ENCODE results near the gene ALAD.
A peak's percentile ranks its signal among the peaks of the same experiment; 100 is the strongest.

Gene ALAD

GRCh38 chr9:113349445-113350094 is 51.5 kb downstream of the ALAD start, which contains the start of gene BSPRY:
BSPRY (plus strand) TSS chr9:113349541; CDS start chr9:113349580, 39 bp downstream.
- Histone ChIP-seq H3K27me3 (replicated peaks; ENCODE audit: control insufficient read depth, insufficient read depth, low read length) (no peaks in the 10 kb centered on the region; the same call in 1 of the 2 replicates), H3K4me3 (replicated peaks; ENCODE audit: low read depth, low read length) (peak within 1 kb of the TSS; percentile 47), H3K36me3 (ENCODE audit: control insufficient read depth, insufficient read depth, low read length) (no peaks in the 10 kb centered on the region)
- TF ChIP-seq, protein P1, sequence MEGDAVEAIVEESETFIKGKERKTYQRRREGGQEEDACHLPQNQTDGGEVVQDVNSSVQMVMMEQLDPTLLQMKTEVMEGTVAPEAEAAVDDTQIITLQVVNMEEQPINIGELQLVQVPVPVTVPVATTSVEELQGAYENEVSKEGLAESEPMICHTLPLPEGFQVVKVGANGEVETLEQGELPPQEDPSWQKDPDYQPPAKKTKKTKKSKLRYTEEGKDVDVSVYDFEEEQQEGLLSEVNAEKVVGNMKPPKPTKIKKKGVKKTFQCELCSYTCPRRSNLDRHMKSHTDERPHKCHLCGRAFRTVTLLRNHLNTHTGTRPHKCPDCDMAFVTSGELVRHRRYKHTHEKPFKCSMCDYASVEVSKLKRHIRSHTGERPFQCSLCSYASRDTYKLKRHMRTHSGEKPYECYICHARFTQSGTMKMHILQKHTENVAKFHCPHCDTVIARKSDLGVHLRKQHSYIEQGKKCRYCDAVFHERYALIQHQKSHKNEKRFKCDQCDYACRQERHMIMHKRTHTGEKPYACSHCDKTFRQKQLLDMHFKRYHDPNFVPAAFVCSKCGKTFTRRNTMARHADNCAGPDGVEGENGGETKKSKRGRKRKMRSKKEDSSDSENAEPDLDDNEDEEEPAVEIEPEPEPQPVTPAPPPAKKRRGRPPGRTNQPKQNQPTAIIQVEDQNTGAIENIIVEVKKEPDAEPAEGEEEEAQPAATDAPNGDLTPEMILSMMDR (IDR thresholded peaks at IDR 0.05; ENCODE audit: insufficient read depth, low read length, poor library complexity, severe bottlenecking), result no peak
- peak; percentile 56 for DNase-seq (ENCODE audit: extremely low read depth, insufficient read length)

DNA sequence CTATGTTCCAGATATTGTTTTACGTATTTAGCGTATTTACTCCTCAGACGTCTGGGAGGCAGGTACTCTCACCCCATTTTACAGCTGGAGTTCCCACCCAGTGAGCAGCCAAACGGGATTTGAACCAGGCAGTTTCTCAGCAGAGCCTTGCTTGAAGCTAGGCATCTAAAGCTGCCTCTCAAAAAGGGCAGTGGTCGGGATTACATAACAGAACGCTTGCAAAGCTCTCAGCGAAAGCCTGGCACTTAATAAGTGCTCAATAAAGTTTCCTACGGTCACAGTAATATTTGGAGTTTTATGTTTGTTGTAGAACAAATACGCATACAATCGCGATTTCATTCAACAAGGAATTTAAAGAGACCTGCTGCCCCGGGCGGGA is 52.0 kb downstream of the ALAD start:
- H3K4me3 ChIP-seq (replicated peaks; ENCODE audit: low read depth, low read length), result no peak overlapping the region

DNA sequence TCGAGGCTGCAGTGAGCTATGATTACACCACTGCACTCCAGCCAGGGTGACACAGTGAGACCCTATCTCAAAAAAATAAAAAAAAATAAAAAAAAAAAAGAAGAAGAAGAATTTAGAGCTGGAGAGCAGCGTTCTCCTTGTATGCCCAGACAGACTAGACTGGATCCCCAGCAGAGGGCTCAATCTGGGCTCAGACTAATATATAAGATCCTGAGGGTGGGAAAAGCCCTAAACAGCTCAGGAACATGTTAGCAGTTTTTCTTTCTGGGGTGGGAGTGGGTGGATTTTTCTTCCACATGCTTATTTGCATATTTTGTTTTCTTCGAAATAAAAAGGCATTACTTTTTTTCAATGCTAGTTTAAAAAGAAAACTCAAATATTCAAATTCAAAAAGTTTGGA is 52.6 kb downstream of the ALAD start:
- no peaks in the 10 kb centered on the region; the same call in 1 of the 2 replicates for H3K27me3 ChIP-seq (replicated peaks; ENCODE audit: control insufficient read depth, insufficient read depth, low read length)
- no peak overlapping the region for H3K4me3 ChIP-seq (replicated peaks; ENCODE audit: low read depth, low read length)
- DNase-seq (ENCODE audit: extremely low read depth, insufficient read length), result no peak
- TF ChIP-seq, protein P1 (IDR thresholded peaks at IDR 0.05; ENCODE audit: insufficient read depth, low read length, poor library complexity, severe bottlenecking), result no peak
- H3K36me3 ChIP-seq (ENCODE audit: control insufficient read depth, insufficient read depth, low read length), result no peaks in the 10 kb centered on the region

More for the DNA sequence above, 52.0 kb downstream of the ALAD start:
- TF ChIP-seq, protein P1 (IDR thresholded peaks at IDR 0.05; ENCODE audit: insufficient read depth, low read length, poor library complexity, severe bottlenecking), result no peak
- no peaks in the 10 kb centered on the region; the same call in 1 of the 2 replicates for H3K27me3 ChIP-seq (replicated peaks; ENCODE audit: control insufficient read depth, insufficient read depth, low read length)
- no peak for DNase-seq (ENCODE audit: extremely low read depth, insufficient read length)
- H3K36me3 ChIP-seq (ENCODE audit: control insufficient read depth, insufficient read depth, low read length), result no peaks in the 10 kb centered on the region

GRCh38 chr9:113345671-113346070 is 55.4 kb downstream of the ALAD start:
- Histone ChIP-seq H3K36me3 (ENCODE audit: control insufficient read depth, insufficient read depth, low read length) (no peaks in the 10 kb centered on the region), H3K27me3 (replicated peaks; ENCODE audit: control insufficient read depth, insufficient read depth, low read length) (no peaks in the 10 kb centered on the region; the same call in 1 of the 2 replicates), H3K4me3 (replicated peaks; ENCODE audit: low read depth, low read length) (no peak overlapping the region)
- no peak for DNase-seq (ENCODE audit: extremely low read depth, insufficient read length)
- TF ChIP-seq, protein P1 (IDR thresholded peaks at IDR 0.05; ENCODE audit: insufficient read depth, low read length, poor library complexity, severe bottlenecking), result no peak

GRCh38 chr9:113345190-113345589 is 55.9 kb downstream of the ALAD start:
- H3K4me3 ChIP-seq (replicated peaks; ENCODE audit: low read depth, low read length), result no peak overlapping the region
- TF ChIP-seq, protein P1 (IDR thresholded peaks at IDR 0.05; ENCODE audit: insufficient read depth, low read length, poor library complexity, severe bottlenecking), result no peak
- H3K27me3 ChIP-seq (replicated peaks; ENCODE audit: control insufficient read depth, insufficient read depth, low read length), result no peaks in the 10 kb centered on the region; the same call in 1 of the 2 replicates
- H3K36me3 ChIP-seq (ENCODE audit: control insufficient read depth, insufficient read depth, low read length), result no peaks in the 10 kb centered on the region
- DNase-seq (ENCODE audit: extremely low read depth, insufficient read length), result no peak
